ENCODE measurements around the gene SLC17A2. TPM values are rescaled to one million over a fixed set of nuclear protein-coding genes. Genes with fewer than 3 reads are reported as not detected.
A peak's percentile ranks its signal among the peaks of the same experiment; 100 is the strongest.

SLC17A2 gene
- total and polyA plus RNA-seq, 9 donors: 0.09 to 0.11 TPM; not detected in 7

DNA sequence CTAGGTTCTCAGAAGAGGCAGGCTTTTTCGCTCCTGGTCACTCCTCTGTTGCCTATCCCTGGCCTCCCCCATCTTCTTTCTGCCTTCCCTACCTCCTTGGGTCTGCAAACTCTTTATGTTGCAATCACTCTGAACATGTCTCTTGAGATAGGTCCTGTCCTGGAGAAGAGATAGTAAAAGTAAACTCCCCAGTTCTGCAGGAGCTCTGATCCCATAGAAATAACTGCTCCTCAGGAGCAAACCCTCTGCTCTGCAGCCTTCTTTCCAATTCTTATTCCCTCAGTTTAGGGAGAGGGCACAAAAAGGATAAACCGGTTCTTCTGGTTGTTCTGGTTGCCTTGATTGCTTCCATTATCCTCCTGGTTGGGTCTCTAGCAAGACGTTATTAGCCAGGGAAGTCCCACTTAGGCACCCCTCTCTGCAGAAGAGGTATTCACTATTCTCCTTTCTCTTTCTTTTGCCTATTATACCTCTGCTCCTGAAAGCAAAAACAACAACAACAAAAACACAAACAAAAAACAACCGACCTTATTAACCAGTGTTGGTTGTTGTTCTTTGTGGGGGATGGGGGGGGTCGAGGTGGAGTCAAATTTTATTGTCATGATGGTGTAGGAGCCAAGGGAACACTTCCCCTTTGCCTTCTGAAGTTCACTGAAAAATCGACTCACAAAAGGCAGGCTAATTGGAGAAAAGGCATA lies 33.1 kb upstream of the SLC17A2 start:
- Histone ChIP-seq H3K27ac (ENCODE audit: low read length) (peak overlapping the region; percentile 95), H3K27me3 (ENCODE audit: control insufficient read depth, insufficient read depth, low read length) (no peaks in the 10 kb centered on the region), H3K4me1 (ENCODE audit: control insufficient read depth, insufficient read depth, low read length) (peaks cover 29% of the 10 kb centered on the region), H3K4me3 (ENCODE audit: low read length) (peak overlapping the region; percentile 78), H3K9me3 (replicated peaks; ENCODE audit: control insufficient read depth, low read depth, low read length) (peaks cover 6% of the 10 kb centered on the region), H3K36me3 (ENCODE audit: control insufficient read depth, insufficient read depth, low read length) (peaks cover 26% of the 10 kb centered on the region)
- peak; percentile 35 for DNase-seq
- WGBS (ENCODE audit: insufficient coverage): 8% methylated on average over 2 of the region's 6 CpGs

DNA sequence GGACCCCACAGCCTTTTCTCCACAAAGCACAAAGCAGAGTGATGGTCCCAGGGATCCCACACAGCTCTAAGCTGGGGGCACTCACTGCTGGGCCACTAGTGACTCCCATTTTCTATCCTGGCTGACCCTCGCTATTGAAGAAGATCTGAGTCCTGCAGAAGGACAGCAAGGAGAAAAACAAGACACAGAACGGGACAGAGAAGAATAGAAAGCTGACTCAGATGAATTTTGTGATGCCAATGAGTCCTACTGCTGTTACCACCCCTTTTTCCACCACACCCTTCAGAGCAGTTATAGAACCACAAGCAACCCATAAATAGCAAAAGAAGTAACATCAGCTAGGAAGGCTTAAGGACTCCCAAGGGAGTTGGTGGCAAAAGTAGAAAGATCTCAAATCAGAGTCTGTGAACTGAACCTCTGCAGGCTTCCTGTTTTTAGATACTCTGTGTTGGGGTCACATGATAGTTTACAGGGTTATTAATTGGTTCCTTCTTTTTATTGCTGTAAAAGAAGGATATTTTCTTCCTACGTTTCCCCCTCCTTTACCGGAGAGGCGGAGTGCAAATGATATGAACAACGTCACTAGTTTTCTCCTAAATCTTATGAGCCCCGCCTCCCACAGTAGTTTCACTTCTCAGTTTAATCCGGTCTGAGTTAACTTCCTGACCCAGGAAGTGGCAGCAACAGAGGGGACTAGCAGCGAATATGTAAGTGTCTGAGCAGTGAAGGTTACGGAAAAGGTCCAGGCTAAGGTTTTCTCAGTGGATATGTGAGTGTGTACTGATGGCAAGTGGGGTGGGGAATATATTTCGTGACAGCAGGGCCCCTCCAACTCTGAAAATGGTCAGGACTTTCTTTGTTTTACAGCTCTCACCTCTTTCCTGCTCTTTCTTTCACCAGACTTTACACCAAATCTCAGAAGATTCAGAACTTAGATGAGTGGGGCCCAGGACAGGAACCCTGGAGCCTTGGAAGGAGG lies 31.9 kb upstream of the SLC17A2 start, which contains the start of gene TRIM38:
Gene TRIM38, plus strand, starts transcription at position 654 of the 979 bp plus-strand sequence. CDS start 3,721 bp downstream, outside the sequence.
- Histone ChIP-seq H3K36me3 (ENCODE audit: control insufficient read depth, insufficient read depth, low read length) (peaks cover 18% of the 10 kb centered on the region), H3K4me1 (ENCODE audit: control insufficient read depth, insufficient read depth, low read length) (peaks cover 29% of the 10 kb centered on the region), H3K27ac (ENCODE audit: low read length) (peak within 1 kb of the TSS; percentile 95), H3K9me3 (replicated peaks; ENCODE audit: control insufficient read depth, low read depth, low read length) (peaks cover 7% of the 10 kb centered on the region), H3K27me3 (ENCODE audit: control insufficient read depth, insufficient read depth, low read length) (no peaks in the 10 kb centered on the region), H3K4me3 (ENCODE audit: low read length) (peak within 1 kb of the TSS; percentile 78)
- DNase-seq: peak; percentile 98
- 0% methylated on average over 1 of the region's 11 CpGs for WGBS (ENCODE audit: insufficient coverage)

DNA sequence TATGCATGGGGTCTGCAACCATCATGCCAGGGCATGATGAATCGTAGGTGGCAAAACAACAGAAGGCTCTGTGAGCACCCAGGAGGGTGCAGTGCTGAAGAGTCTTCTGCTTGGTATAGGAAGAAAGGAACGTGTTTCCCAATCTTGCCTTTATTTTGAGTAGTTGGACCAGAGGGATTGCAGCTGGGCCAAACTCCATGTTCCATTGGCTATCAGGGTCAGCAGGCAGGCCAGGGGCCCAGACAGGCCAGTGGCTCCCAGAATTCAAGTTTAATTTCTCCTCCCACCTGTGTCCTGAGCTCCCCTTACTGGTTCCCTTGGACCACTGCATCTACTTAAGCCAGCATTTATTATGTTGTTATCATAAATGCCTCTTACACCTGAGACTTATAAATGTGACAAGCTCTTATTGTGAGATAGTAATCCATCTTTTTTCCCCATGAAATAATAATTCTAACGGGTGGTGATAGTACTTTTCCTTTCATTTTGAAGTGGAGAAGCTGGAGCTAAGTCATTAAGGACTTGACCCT lies 31.2 kb upstream of the SLC17A2 start:
- Histone ChIP-seq H3K9me3 (replicated peaks; ENCODE audit: control insufficient read depth, low read depth, low read length) (peaks cover 7% of the 10 kb centered on the region), H3K27me3 (ENCODE audit: control insufficient read depth, insufficient read depth, low read length) (no peaks in the 10 kb centered on the region), H3K4me3 (ENCODE audit: low read length) (no peak overlapping the region), H3K27ac (ENCODE audit: low read length) (peak overlapping the region; percentile 95), H3K4me1 (ENCODE audit: control insufficient read depth, insufficient read depth, low read length) (peaks cover 28% of the 10 kb centered on the region), H3K36me3 (ENCODE audit: control insufficient read depth, insufficient read depth, low read length) (peaks cover 13% of the 10 kb centered on the region)
- WGBS (ENCODE audit: insufficient coverage): 80% methylated on average over 2 of the region's 3 CpGs
- peak; percentile 21 for DNase-seq

DNA sequence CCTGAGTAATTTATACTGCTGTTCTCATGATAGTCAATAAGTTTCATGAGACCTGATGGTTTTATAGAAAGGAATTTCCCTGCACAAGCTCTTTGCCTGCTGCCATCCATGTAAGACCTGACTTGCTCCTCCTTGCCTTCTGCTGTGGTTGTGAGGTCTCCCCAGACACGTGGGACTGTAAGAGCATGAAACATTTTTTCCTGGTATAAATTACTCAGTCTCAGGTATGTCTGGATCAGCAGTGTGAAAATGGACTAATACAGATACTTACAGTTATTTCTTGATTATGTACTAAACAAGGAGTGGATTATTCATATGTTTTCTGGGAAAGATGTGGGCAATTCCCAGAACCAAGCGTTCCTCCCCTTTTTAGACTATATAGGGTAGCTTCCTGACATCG lies 30.2 kb upstream of the SLC17A2 start:
- Histone ChIP-seq H3K4me3 (ENCODE audit: low read length) (no peak overlapping the region), H3K36me3 (ENCODE audit: control insufficient read depth, insufficient read depth, low read length) (peaks cover 6% of the 10 kb centered on the region), H3K27me3 (ENCODE audit: control insufficient read depth, insufficient read depth, low read length) (no peaks in the 10 kb centered on the region), H3K9me3 (replicated peaks; ENCODE audit: control insufficient read depth, low read depth, low read length) (peaks cover 7% of the 10 kb centered on the region), H3K27ac (ENCODE audit: low read length) (peak overlapping the region; percentile 77), H3K4me1 (ENCODE audit: control insufficient read depth, insufficient read depth, low read length) (peaks cover 24% of the 10 kb centered on the region)
- no CpG with 5 or more reads among the region's 3 CpGs for WGBS (ENCODE audit: insufficient coverage)
- no peak for DNase-seq

DNA sequence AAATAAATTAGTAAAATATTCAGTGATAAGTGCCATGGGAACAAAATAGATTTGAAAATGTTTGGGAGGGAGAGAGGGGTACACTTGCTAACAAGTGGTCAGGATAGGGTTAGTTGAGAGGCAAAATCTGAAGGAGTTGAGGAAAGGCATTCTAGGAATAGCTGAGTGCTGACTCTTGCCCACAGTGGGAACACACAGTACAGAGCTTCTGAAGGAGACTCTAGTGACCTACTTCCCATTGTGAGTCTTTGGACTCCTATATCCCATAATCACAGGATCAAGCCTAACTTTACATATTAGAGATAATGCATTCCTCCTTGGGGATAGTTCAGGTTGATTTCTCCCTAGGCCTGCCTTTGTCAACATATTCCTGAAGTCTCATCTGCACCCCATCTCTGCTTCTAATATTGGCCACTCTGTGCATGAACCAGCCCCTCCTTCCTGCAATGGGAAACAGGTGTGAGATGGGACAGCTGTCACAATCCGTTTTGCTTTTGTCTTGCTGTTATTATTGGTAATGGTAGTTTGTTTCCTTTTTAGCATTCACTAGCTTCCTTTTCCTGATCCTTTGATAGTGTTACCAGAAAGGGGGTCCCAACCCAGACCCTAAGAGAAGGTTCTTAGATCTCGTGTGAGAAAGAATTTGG lies 29.5 kb upstream of the SLC17A2 start:
- peak; percentile 46 for DNase-seq
- Histone ChIP-seq H3K27ac (ENCODE audit: low read length) (peak overlapping the region; percentile 77), H3K36me3 (ENCODE audit: control insufficient read depth, insufficient read depth, low read length) (peaks cover 3% of the 10 kb centered on the region), H3K27me3 (ENCODE audit: control insufficient read depth, insufficient read depth, low read length) (no peaks in the 10 kb centered on the region), H3K4me3 (ENCODE audit: low read length) (no peak overlapping the region), H3K4me1 (ENCODE audit: control insufficient read depth, insufficient read depth, low read length) (peaks cover 24% of the 10 kb centered on the region), H3K9me3 (replicated peaks; ENCODE audit: control insufficient read depth, low read depth, low read length) (peaks cover 7% of the 10 kb centered on the region)
- no CpG with 5 or more reads among the region's 2 CpGs for WGBS (ENCODE audit: insufficient coverage)

DNA sequence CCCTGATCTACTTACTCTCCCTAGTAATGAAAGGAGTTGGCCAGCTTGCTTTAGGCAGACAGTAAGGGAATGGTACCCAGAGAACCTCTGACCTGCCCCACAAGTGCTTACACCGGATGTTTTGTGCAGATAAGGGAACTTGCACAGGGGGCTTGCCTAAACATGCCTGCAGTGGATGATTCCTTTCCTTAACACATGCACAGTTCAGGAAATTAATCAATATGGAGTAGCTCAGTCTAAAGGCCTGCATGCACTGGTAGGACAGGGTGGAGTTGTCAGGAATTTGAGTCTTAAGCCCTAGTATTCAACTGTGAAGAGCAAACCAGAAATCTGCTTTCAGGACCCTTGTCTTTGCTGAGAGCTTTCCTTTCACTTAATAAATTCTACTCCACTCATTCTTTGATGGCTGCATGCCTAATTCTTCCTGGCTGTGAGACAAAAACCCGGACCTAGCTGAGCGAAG lies 28.2 kb upstream of the SLC17A2 start:
- Histone ChIP-seq H3K36me3 (ENCODE audit: control insufficient read depth, insufficient read depth, low read length) (no peaks in the 10 kb centered on the region), H3K4me1 (ENCODE audit: control insufficient read depth, insufficient read depth, low read length) (peaks cover 20% of the 10 kb centered on the region), H3K27ac (ENCODE audit: low read length) (no peak overlapping the region), H3K9me3 (replicated peaks; ENCODE audit: control insufficient read depth, low read depth, low read length) (peaks cover 7% of the 10 kb centered on the region), H3K4me3 (ENCODE audit: low read length) (no peak overlapping the region), H3K27me3 (ENCODE audit: control insufficient read depth, insufficient read depth, low read length) (no peaks in the 10 kb centered on the region)
- DNase-seq: peak; percentile 26
- WGBS (ENCODE audit: insufficient coverage): no CpG with 5 or more reads among the region's 3 CpGs

DNA sequence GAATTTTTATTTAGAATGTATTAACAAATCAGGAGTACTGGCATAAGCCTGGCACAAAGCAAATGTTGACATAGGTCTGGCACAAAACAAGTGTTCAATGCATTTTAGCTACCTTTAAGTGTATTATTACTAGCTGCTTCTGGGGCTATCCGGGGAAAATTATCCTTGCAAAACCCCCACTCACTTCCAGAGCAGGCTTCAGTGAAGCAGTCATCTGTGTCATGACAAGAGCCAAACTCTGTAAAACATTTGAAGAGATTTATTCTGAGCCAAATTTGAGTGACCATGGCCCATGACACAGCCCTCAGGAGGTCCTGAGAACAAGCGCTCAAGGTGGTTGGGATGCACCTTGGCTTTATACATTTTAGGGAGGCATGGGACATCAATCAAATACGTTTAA lies 25.7 kb upstream of the SLC17A2 start:
- Histone ChIP-seq H3K9me3 (replicated peaks; ENCODE audit: control insufficient read depth, low read depth, low read length) (peaks cover 7% of the 10 kb centered on the region), H3K4me3 (ENCODE audit: low read length) (no peak overlapping the region), H3K27ac (ENCODE audit: low read length) (no peak overlapping the region), H3K4me1 (ENCODE audit: control insufficient read depth, insufficient read depth, low read length) (peaks cover 7% of the 10 kb centered on the region), H3K36me3 (ENCODE audit: control insufficient read depth, insufficient read depth, low read length) (no peaks in the 10 kb centered on the region), H3K27me3 (ENCODE audit: control insufficient read depth, insufficient read depth, low read length) (no peaks in the 10 kb centered on the region)
- DNase-seq: no peak
- WGBS (ENCODE audit: insufficient coverage): 62% methylated on average over 1 of the region's 3 CpGs

DNA sequence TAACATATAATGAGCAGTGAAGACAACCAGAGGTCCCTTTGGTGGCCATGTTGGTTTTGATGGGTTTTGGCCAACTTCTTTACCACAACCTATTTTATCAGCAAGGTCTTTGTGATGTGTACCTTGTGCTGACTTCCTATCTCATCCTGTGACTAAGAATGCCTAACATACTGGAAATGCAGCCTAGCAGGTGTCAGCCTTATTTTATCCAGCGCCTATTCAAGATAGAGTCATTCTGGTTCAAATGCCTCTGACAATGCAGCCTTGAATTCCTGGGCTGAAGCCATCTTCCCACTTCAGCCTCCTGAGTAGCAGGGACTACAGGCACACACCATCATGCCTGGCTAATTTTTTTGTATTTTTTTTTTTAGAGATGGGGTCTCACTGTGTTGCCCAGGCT lies 24.3 kb upstream of the SLC17A2 start:
- Histone ChIP-seq H3K9me3 (replicated peaks; ENCODE audit: control insufficient read depth, low read depth, low read length) (peaks cover 7% of the 10 kb centered on the region), H3K4me1 (ENCODE audit: control insufficient read depth, insufficient read depth, low read length) (peaks cover 2% of the 10 kb centered on the region), H3K4me3 (ENCODE audit: low read length) (no peak overlapping the region), H3K27me3 (ENCODE audit: control insufficient read depth, insufficient read depth, low read length) (no peaks in the 10 kb centered on the region), H3K27ac (ENCODE audit: low read length) (no peak overlapping the region), H3K36me3 (ENCODE audit: control insufficient read depth, insufficient read depth, low read length) (no peaks in the 10 kb centered on the region)
- no peak for DNase-seq
- WGBS (ENCODE audit: insufficient coverage): no CpG with 5 or more reads among the region's 1 CpG

DNA sequence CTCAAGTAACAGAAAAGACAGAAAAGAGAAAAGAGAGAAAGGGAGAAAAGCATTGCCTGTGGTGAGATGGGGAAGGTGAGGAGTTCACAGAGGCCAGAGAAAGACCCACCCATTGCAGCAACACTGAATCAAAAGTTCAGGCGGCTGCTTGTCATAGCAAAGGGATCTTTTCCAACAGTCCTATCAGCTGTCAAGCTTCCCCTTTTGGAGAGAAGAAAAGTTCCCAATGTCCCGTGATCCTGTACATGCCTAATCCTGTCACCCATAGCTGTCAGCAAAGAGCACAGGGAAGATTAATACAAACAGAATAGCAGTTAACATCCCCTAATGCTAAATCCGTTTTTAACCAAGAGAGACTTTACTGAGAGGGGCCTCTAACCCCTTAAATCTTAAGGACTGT lies 23.2 kb upstream of the SLC17A2 start:
- no peak overlapping the region for H3K27ac ChIP-seq (ENCODE audit: low read length)
- WGBS (ENCODE audit: insufficient coverage): 83% methylated on average over 1 of the region's 3 CpGs
- no peaks in the 10 kb centered on the region for H3K27me3 ChIP-seq (ENCODE audit: control insufficient read depth, insufficient read depth, low read length)
- no peaks in the 10 kb centered on the region for H3K4me1 ChIP-seq (ENCODE audit: control insufficient read depth, insufficient read depth, low read length)
- no peak overlapping the region for H3K4me3 ChIP-seq (ENCODE audit: low read length)
- DNase-seq: no peak
- H3K9me3 ChIP-seq (replicated peaks; ENCODE audit: control insufficient read depth, low read depth, low read length): peaks cover 3% of the 10 kb centered on the region
- H3K36me3 ChIP-seq (ENCODE audit: control insufficient read depth, insufficient read depth, low read length): no peaks in the 10 kb centered on the region
